Measurements from ENCODE around the gene TACC2.

- TF ChIP-seq POLR2A (IDR thresholded peaks at IDR 0.05), result peak in 3 of 4 donors; percentile 63 to 82 (median 70)
- peak in 1 of 6 experiments; percentile 8 for TF ChIP-seq CTCF (IDR thresholded peaks at IDR 0.05)
Observed at GRCh38 chr10:122019414-122019975, 30.5 kb downstream of the TACC2 start.
